PFSK-1 (cell line): Measurements from ENCODE around the gene LSM14A.

ENCODE experiments used
- POLR2AphosphoS5 ChIP-seq: IDR thresholded peaks from 2 replicates; pipeline ENCODE4 v1.6.1; 2012; ENCODE audit warnings: low read depth, mild to moderate bottlenecking, control low read depth, low read length, moderate library complexity
- TAF1 ChIP-seq: IDR thresholded peaks from 2 replicates; pipeline ENCODE4 v1.6.1; 2012; ENCODE audit warnings: low read length, control low read depth, borderline replicate concordance; ENCODE audit not compliant: insufficient read depth
- TF ChIP-seq, protein P1 (sequence below), 2 experiments: IDR thresholded peaks; 2 replicates each; pipeline versions ENCODE4 v1.6.1 to v1.8.0; 2011 to 2012; ENCODE audit warnings: low read depth in 2 of 2, low read length in 2 of 2, control low read depth in 1 of 2, inconsistent platforms in 1 of 2, mild to moderate bottlenecking in 1 of 2, moderate library complexity in 1 of 2; ENCODE audit not compliant: insufficient read depth in 1 of 2

GRCh38 chr19:34276614-34277013, 104.3 kb downstream of the LSM14A start:
- TF ChIP-seq, protein P1, sequence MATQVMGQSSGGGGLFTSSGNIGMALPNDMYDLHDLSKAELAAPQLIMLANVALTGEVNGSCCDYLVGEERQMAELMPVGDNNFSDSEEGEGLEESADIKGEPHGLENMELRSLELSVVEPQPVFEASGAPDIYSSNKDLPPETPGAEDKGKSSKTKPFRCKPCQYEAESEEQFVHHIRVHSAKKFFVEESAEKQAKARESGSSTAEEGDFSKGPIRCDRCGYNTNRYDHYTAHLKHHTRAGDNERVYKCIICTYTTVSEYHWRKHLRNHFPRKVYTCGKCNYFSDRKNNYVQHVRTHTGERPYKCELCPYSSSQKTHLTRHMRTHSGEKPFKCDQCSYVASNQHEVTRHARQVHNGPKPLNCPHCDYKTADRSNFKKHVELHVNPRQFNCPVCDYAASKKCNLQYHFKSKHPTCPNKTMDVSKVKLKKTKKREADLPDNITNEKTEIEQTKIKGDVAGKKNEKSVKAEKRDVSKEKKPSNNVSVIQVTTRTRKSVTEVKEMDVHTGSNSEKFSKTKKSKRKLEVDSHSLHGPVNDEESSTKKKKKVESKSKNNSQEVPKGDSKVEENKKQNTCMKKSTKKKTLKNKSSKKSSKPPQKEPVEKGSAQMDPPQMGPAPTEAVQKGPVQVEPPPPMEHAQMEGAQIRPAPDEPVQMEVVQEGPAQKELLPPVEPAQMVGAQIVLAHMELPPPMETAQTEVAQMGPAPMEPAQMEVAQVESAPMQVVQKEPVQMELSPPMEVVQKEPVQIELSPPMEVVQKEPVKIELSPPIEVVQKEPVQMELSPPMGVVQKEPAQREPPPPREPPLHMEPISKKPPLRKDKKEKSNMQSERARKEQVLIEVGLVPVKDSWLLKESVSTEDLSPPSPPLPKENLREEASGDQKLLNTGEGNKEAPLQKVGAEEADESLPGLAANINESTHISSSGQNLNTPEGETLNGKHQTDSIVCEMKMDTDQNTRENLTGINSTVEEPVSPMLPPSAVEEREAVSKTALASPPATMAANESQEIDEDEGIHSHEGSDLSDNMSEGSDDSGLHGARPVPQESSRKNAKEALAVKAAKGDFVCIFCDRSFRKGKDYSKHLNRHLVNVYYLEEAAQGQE (IDR thresholded peaks at IDR 0.05; ENCODE audit: insufficient read depth in 1 of 2, low read depth in 2 of 2, low read length in 2 of 2) = no peak
- TF ChIP-seq POLR2AphosphoS5 = no peak
- TF ChIP-seq TAF1 = no peak
